ENCODE measurements around the gene LASP1.
"Not testable (repeated sequence)": the region's sequence is repeated elsewhere in the genome, so short reads cannot be mapped to it uniquely, and the experiment has no call there.

Gene LASP1

DNA sequence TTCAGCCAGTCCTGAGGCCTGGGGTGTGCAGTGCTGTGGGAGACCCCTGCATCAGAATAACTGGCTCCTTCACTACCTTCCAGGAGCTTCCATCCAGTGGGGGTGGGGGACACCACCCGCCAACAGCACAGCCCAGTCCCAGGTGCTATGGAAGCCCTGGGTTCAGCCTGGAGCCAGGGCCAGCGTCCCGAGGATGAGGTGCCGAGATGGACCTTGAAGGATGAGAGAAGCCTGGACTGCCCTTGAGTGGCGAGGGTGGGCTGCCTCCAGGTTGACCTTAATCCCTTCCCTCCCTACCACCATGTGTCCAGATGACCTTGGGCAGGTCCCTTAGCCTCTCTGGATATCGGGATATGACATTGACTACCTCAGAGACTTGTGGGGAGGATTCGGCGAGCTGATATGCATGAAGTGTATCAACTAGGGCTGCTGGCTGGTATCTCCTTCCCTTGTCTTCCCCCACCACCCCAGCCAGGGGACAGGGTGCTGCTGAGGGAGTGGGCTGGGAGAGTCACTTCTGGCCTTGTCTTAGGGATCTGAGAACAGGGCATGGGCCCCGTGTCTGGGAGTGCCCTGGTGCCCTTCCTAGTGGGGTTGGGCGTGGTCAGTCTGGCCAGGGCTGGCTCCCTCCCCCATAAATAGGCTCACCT lies 41.3 kb downstream of the LASP1 start:
- peak; percentile 13 for DNase-seq

DNA sequence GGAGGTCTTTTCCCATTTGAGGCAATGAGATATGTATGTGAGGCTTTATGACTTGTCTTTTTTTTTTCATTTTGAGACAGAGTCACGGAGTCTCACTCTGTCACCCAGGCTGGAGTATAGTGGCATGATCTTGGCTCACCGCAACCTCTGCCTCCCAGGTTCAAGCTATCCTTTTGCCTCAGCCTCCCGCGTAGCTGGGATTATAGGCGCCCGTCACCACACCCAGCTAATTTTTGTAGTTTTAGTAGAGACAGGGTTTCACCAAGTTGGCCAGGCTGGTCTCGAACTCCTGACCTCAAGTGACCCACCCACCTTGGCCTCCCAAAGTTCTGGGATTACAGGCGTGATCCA lies 41.8 kb downstream of the LASP1 start:
- DNase-seq: not testable (repeated sequence)

DNA sequence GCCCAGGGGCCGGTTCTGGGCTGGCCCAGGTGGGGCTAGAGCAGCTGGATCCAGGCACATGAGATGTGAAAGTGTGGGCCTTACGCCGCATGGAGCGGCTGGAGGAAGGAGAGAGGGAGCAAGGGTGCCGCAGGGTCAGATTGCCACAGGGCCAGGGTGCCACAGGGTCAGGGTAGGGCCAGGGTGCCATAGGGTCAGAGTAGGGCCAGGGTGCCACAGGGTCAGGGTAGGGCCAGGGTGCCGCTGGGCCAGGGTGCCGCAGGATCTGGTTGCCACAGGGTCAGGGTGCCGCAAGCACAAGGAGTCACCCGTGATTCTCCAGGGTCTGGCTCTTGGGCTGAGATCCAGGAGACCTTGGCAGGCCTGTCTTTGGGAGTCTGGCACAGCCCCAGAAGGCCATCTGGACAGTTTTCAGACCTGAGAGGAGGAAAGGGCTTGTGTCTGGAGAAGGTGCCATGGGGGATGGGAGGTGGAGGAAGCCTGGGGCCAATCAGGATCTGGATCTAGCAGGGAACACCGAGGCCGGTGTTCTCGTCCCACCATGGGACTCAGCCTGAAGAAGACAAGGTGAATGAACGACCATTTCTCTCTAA lies 42.5 kb downstream of the LASP1 start:
- DNase-seq: peak; percentile 24

DNA sequence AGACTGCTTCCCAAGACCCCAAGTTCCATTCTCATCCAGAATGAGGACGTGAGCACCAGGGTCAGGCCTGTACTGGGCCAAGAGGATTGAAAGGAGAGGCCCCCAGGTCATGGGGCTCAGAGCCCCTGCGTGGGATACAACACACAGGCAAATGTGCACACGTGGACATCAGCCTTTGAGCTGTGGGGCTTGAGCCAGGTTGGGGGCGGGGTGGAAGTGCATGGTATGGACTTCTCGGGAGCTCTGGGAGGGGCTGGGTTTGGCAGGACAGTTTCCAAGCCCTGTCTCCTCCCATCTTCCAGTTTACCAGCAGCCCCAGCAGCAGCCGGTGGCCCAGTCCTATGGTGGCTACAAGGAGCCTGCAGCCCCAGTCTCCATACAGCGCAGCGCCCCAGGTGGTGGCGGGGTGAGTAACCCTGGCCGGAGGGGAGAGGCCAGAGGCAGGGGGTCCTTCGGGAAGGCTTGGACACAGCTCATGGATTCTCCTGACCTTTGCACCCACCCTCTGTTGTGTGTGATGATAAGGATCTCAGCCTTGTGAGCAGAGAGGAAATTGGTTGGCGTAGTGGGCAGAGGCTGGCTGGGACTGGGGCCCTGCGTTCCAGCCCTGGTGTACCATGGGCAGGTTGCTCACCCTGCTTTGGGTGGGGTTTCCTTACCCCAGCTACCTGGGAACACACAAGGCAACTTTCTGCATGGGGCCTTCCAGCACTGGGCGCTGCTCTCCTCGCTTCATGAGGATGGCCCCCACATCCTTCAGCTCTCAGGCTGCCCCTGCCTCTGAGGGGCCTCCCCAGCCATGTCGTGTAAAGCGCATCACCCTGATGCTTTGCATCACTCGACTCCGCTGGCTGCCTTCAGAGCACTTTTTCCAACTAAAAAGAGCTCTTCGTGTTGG lies 45.1 kb downstream of the LASP1 start:
- DNase-seq: peak; percentile 24

DNA sequence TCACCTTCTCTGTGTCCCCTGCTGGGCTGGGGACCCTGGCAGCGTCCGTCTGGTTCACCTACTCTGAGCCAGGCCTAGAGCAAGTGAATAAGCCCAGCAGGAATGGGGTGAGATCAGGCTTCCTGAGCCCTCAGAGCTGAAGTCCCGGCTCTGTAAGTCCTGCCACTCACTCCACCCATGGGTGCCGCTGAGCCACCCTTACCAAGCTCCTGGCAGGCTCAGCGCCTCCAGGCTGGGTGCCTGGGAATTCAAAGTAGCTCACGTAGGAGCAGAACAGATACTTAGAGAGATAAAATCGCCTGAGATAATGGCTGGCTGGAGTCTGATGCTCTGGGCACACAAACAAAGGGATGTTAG lies 45.8 kb downstream of the LASP1 start:
- DNase-seq: no peak

DNA sequence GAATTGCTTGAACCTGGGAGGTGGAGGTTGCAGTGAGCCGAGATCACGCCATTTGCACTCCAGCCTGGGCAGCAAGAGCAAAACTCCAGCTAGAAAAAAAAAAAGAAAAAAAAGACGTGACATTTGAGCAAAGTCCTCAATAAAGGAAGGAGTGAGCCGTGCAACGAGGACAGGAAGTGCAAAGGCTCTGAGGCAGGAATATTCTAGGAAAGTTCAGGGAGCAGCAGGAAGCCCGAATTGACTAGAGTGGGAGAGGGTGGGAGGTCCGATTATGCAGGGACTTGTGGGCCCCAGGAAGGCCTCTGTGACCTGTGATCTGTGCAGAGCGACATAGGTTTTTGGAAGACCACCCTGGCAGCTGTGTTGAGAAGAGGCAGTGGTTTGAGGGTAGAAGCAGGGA lies 46.9 kb downstream of the LASP1 start:
- DNase-seq: no peak

DNA sequence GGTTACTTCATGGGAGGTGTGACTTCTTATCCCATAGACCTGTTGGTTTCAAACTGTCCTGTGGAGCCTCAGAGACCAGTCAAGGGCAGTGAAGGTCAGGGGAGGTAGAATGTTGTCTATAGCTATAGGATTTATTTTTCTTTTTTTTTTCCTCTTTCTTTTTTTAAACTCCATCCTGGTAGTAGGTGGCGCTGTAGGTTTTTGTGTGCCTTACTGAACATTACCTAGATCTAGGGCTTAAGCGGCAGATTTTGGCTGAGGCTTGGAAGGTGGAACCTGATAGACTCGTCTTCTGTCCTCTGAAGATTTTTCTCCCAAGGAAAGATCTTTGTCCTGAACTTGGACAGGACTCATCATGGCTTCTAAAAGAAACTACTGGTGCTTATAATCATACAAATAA lies 47.4 kb downstream of the LASP1 start:
- no peak for DNase-seq

DNA sequence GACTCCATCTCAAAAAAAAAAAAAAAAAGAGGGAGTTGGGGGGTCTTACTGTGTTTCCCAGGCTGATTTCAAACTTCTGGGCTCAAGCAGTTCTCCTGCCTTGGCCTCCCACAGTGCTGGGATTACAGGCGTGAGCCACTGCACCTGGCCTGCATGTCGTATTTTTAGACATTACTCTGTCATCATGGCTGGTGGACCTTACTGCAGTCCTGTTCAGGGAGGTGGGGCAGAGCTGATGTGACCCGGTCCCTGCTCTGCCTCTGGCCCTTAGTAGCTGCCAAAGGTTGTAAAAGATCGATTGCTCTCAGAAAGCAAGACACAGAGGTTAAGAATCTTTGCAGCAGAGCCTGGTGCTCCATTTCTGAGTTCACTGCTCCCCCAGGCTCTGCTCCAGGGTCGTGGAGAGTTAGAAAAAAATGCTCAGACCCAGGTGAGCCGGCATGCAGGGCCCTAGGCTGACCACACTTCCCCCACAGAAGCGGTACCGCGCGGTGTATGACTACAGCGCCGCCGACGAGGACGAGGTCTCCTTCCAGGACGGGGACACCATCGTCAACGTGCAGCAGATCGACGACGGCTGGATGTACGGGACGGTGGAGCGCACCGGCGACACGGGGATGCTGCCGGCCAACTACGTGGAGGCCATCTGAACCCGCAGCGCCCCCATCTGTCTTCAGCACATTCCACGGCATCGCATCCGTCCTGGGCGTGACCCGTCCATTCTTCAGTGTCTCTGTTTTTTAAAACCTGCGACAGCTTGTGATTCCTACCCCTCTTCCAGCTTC lies 48.5 kb downstream of the LASP1 start:
- DNase-seq: no peak

DNA sequence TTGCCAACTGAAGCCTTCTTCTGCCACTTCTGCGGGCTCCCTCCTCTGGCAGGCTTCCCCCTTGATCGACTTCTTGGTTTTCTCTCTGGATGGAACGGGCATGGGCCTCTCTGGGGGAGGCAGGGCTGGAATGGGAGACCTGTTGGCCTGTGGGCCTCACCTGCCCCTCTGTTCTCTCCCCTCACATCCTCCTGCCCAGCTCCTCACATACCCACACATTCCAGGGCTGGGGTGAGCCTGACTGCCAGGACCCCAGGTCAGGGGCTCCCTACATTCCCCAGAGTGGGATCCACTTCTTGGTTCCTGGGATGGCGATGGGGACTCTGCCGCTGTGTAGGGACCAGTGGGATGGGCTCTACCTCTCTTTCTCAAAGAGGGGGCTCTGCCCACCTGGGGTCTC lies 49.1 kb downstream of the LASP1 start:
- no peak for DNase-seq

DNA sequence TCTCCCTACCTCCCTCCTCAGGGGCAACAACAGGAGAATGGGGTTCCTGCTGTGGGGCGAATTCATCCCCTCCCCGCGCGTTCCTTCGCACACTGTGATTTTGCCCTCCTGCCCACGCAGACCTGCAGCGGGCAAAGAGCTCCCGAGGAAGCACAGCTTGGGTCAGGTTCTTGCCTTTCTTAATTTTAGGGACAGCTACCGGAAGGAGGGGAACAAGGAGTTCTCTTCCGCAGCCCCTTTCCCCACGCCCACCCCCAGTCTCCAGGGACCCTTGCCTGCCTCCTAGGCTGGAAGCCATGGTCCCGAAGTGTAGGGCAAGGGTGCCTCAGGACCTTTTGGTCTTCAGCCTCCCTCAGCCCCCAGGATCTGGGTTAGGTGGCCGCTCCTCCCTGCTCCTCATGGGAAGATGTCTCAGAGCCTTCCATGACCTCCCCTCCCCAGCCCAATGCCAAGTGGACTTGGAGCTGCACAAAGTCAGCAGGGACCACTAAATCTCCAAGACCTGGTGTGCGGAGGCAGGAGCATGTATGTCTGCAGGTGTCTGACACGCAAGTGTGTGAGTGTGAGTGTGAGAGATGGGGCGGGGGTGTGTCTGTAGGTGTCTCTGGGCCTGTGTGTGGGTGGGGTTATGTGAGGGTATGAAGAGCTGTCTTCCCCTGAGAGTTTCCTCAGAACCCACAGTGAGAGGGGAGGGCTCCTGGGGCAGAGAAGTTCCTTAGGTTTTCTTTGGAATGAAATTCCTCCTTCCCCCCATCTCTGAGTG lies 49.6 kb downstream of the LASP1 start:
- DNase-seq: no peak

DNA sequence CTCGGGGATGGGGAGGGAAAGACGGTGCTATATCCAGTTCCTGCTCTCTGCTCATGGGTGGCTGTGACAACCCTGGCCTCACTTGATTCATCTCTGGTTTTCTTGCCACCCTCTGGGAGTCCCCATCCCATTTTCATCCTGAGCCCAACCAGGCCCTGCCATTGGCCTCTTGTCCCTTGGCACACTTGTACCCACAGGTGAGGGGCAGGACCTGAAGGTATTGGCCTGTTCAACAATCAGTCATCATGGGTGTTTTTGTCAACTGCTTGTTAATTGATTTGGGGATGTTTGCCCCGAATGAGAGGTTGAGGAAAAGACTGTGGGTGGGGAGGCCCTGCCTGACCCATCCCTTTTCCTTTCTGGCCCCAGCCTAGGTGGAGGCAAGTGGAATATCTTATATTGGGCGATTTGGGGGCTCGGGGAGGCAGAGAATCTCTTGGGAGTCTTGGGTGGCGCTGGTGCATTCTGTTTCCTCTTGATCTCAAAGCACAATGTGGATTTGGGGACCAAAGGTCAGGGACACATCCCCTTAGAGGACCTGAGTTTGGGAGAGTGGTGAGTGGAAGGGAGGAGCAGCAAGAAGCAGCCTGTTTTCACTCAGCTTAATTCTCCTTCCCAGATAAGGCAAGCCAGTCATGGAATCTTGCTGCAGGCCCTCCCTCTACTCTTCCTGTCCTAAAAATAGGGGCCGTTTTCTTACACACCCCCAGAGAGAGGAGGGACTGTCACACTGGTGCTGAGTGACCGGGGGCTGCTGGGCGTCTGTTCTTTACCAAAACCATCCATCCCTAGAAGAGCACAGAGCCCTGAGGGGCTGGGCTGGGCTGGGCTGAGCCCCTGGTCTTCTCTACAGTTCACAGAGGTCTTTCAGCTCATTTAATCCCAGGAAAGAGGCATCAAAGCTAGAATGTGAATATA lies 50.8 kb downstream of the LASP1 start:
- no peak for DNase-seq

DNA sequence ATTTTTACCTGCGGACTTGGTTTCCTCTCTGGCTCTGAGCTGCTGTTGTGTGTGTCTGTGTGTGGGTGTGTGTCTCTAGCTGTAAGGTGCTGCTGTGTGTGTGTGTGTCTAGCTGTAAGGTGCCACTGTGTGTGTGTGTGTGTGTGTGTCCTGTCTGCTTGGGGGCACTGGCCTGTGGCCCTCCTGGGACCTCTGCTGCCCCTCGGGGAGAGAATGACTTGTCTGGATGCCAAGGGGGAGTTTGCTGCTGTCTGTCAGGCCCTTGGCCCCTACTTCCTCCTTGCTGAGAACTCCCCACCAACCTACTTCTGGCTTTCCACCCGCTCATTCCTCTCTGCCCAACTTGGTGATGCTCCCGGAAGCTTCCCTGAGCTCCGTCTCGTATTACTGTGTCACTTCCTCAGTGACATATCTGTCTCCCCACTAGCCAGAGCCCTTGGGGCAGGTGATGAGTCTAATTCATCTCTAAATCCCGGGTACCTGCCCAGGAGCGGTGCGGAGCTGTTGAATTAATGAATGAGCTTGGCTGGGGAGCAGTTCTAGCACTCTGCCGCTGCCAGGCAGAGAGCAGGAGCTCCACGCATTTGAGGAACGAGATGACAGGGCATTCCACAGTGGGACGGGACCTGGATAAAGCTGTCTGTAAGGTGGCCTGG lies 52.0 kb downstream of the LASP1 start:
- no peak for DNase-seq

DNA sequence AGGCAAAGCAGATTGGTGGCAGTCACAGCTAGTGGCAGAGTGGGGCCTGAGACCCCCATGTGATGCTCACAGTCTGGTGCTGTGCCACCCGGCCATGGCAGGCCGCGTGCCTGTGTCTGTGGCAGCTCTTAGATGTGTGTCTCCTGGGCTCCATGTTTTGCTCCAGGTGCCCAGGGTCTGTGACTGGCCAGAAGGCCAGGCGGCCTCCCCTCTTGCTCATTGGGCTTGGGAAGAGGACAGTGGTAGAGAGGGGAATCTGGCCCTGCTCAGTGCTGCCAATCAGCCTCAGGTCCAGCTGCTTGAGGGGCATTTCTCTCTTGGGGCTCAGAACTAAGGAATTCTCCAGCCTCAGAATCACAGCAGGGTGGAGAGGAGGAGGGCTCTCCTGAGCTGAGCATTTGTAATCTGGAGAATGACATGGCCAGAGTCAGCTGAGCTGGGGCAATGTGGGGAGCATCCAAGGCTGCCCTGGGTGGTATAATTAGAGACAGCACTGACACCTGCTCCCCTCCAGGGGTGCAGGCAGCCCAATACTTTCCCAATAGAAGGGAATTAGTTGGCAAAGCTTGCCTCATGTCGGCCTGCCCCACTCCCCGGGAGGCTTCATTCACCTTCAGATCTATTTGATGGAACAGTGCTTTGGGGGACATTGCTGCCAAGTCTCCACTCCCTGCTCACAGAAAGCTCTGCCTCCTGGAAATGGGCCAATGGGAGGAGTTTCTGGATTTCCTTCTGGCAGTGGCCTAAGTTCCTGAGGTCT lies 52.9 kb downstream of the LASP1 start:
- peak; percentile 82 for DNase-seq

DNA sequence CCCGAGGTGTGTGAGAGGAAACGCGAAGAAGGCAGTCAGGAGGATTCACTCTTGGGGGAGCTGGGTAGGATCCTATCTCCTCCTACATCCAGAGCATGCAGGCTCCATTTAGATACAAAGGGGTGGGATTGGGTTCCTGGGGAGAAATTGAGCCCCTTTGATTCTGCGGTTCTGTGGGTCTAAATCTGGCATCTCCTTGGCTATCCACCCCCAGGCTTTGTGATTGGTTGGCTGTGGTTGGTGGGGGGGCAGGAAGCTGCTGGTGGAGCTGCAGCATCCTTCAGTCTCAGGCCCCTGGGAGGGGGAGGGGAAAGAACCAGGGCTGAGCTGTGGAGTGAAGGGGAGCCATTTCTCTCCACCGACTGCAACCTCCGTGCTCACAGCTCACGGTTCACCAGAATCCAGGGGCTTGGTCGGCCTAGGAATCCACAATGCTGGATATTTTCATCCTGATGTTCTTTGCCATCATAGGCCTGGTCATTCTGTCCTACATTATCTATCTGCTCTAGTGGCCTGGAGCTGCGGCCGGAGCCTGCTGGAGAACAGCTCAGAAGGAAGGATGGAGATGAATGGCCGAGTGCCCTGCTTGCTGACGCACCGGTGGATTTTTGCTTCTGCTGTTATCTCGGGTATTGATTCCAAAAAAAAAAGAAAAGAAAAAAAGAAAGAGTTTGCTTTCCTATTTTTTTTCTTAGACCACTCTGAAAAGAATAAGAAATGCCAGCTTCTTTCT lies 55.6 kb downstream of the LASP1 start, which contains the start of gene LASP1NB:
LASP1NB (plus strand) TSS at position 352 of the 733 bp plus-strand sequence.
- peak; percentile 67 for DNase-seq

DNA sequence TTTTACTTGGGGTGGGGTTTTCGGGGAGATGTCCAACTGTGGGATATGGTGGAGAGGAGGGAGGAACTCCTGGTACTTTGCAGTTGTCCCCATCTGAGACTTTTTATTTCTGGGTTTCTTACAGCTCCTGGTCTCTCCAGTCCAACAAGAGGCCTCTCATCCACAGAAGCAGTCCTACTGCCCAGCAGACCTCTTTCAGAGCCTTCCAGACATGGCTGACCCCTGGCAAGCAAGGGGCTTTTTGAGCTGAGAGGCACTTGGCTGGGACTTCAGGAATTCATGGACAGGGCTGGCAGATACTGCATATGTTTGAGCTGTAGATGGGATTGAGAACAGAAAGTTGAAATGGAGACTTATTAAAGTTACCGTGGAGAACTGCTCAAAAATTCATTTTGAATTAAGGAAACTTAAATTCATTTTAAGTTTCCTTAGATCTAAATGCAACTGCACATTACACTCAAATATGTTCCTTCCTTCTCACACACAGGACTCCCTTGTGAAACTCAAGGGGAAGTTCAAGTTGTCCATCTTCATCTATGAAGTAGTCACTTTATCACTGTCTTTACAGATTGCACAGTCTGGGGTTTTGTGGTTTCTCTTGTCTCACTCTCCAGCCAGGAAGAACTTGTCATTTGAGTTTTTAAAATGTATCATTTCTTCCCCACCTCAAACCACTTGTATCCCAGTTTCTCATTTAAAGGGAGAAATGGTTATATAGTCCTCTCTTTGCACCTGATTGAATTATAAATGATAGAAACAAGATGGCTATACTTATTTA lies 56.6 kb downstream of the LASP1 start:
- no peak for DNase-seq

DNA sequence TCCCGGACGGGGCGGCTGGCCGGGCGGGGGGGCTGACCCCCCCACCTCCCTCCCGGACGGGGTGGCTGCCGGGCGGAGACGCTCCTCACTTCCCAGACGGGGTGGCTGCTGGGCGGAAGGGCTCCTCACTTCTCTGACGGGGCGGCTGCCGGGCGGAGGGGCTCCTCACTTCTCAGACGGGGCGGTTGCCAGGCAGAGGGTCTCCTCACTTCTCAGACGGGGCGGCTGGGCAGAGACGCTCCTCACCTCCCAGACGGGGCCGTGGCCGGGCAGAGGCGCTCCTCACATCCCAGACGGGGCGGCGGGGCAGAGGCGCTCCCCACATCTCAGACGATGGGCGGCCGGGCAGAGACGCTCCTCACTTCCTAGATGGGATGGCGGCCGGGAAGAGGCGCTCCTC lies 60.9 kb downstream of the LASP1 start:
- not testable (repeated sequence) for DNase-seq

DNA sequence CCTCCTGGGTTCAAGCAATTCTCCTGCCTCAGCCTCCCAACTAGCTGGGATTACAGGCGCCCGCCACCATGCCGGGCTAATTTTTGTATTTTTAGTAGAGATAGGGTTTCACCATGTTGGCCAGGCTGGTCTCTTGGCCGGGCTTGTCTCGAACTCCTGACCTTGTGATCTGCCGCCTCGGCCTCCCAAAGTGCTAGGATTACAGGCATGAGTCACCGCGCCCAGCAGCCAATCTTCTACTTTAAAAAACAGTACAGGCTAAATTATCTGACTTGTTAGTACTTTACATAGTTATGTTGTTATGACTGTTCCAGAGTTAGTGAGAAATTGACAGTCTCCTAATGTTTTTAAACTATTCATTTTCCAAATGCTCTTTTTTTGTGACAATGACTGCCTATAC lies 64.1 kb downstream of the LASP1 start:
- DNase-seq: not testable (repeated sequence)

DNA sequence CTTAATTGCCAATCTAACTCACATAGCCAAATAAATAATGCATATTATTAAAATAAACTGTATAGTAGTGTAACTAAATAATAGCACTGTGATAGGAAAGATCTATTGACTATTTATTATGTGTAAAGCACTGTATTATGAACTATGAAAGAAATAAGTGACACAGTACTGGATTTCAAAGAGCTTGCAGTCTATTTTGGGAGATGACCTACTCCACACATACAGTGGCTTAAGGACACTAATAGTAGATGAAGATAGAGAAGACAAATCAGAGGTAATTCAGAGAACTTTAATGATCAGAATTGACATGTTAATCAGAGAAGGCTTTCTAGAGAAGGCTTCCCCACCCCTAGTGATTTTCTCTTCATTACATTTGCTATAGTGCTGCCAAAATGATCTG lies 70.1 kb downstream of the LASP1 start:
- no peak for DNase-seq

All from right hindlimb (tissue), 1 donor.